ENCODE data around the gene ADAM15.

ADAM15 gene

GRCh38 chr1:155083865-155084721 is 33.0 kb downstream of the ADAM15 start:
- ChIA-PET CTCF (interaction anchor here (0.8 to 2.8 kb wide), 14 partner anchors 9 to 110 kb away, joined by 4 to 43 read pairs (median 8); partner anchors contain the start of genes EFNA4 and KRTCAP2), POLR2A (interaction anchor here (1.0 to 1.8 kb wide), 7 partner anchors 20 to 113 kb away, joined by 3 to 20 read pairs (median 5); partner anchors contain the start of genes ADAM15, EFNA4, KRTCAP2 and SHC1)
- no peak for TF ChIP-seq BHLHE40 (IDR thresholded peaks at IDR 0.05; ENCODE audit: borderline replicate concordance)
- no peak for DNase-seq (ENCODE audit: extremely low spot score)

GRCh38 chr1:155084722-155085503 is 33.8 kb downstream of the ADAM15 start:
- CTCF ChIA-PET: interaction anchor here (0.6 to 2.8 kb wide), 33 partner anchors 9 to 563 kb away, joined by 3 to 43 read pairs (median 5); partner anchors contain the start of genes ADAM15, EFNA4, KRTCAP2 and PBXIP1
- TF ChIP-seq ARNT (IDR thresholded peaks at IDR 0.05): peak; percentile 49; the same call in 1 of the 2 replicates
- peak; percentile 82; the same call in 1 of the 2 replicates for TF ChIP-seq FOXM1 (IDR thresholded peaks at IDR 0.05; ENCODE audit: borderline replicate concordance)
- TF ChIP-seq BHLHE40 (IDR thresholded peaks at IDR 0.05; ENCODE audit: borderline replicate concordance): no peak
- TF ChIP-seq FOXK2 (IDR thresholded peaks at IDR 0.05): no peak
- no peak for TF ChIP-seq ZNF384 (IDR thresholded peaks at IDR 0.05)
- TF ChIP-seq PKNOX1 (IDR thresholded peaks at IDR 0.05): peak; percentile 99
- POLR2A ChIA-PET: interaction anchor here (0.8 to 1.8 kb wide), 12 partner anchors 9 to 148 kb away, joined by 3 to 20 read pairs (median 5); partner anchors contain the start of genes ADAM15, DPM3, EFNA4 and KRTCAP2
- peak; percentile 94 for DNase-seq (ENCODE audit: extremely low spot score)

- DNase-seq (ENCODE audit: extremely low spot score): no peak
- TF ChIP-seq L3MBTL2 (conservative IDR thresholded peaks at IDR 0.05): peak; percentile 71
- no peak for TF ChIP-seq SP1 (IDR thresholded peaks at IDR 0.05)
- ChIA-PET POLR2A (interaction anchor here (0.8 to 1.8 kb wide), 11 partner anchors 10 to 149 kb away, joined by 3 to 20 read pairs (median 5); partner anchors contain the start of genes ADAM15, DPM3, EFNA4 and KRTCAP2), CTCF (interaction anchor here (0.5 to 2.8 kb wide), 33 partner anchors 10 to 562 kb away, joined by 3 to 43 read pairs (median 5); partner anchors contain the start of genes ADAM15, EFNA4, KRTCAP2 and SHC1)
Observed at GRCh38 chr1:155085504-155086127, 34.5 kb downstream of the ADAM15 start.

- POLR2A ChIA-PET: interaction anchor here (1.3 to 1.8 kb wide), 2 partner anchors 49 to 51 kb away, joined by 5 to 6 read pairs; partner anchors contain the start of gene SLC50A1
- TF ChIP-seq HDGF (IDR thresholded peaks at IDR 0.05; ENCODE audit: borderline replicate concordance) (no peak), FOXM1 (IDR thresholded peaks at IDR 0.05; ENCODE audit: borderline replicate concordance) (0 out of 2 replicates have a peak, but pooled peaks have one; percentile 16)
- DNase-seq (ENCODE audit: extremely low spot score): peak; percentile 84
- CTCF ChIA-PET: interaction anchor here (0.6 to 2.8 kb wide), 8 partner anchors 11 to 417 kb away, joined by 3 to 43 read pairs (median 4); partner anchors contain the start of genes EFNA4, KRTCAP2 and SHC1
Observed at GRCh38 chr1:155086128-155086741, 35.1 kb downstream of the ADAM15 start.

GRCh38 chr1:155086856-155087535 is 35.9 kb downstream of the ADAM15 start:
- CTCF ChIA-PET: interaction anchor here (1.3 to 2.8 kb wide), 4 partner anchors 11 to 86 kb away, joined by 3 to 27 read pairs (median 14); partner anchors contain the start of gene KRTCAP2
- POLR2A ChIA-PET: no interaction called here
- no peak for DNase-seq (ENCODE audit: extremely low spot score)
- TF ChIP-seq ELF4 (IDR thresholded peaks at IDR 0.05) (no peak), NFRKB (IDR thresholded peaks at IDR 0.05) (no peak), ARNT (IDR thresholded peaks at IDR 0.05) (no peak), SP1 (IDR thresholded peaks at IDR 0.05) (no peak), FOXA1 (IDR thresholded peaks at IDR 0.05) (no peak), PKNOX1 (IDR thresholded peaks at IDR 0.05) (no peak), FOXM1 (IDR thresholded peaks at IDR 0.05; ENCODE audit: borderline replicate concordance) (no peak), SUZ12 (IDR thresholded peaks at IDR 0.05) (no peak), L3MBTL2 (conservative IDR thresholded peaks at IDR 0.05) (no peak), TARDBP (IDR thresholded peaks at IDR 0.05) (no peak)

Data from HEK293T (cell line).